ENCODE data around the gene PGGT1B.

The PGGT1B gene

GRCh38 chr5:115184770-115185169, 77.9 kb downstream of the PGGT1B start:
- in situ Hi-C loops (cut with MboI; ENCODE audit: low sequenced_read_pairs) = no loop called here

GRCh38 chr5:115181757-115182156, 80.9 kb downstream of the PGGT1B start:
- in situ Hi-C loops (cut with MboI; ENCODE audit: low sequenced_read_pairs) = no loop called here

- in situ Hi-C loops (cut with MboI; ENCODE audit: low sequenced_read_pairs) = no loop called here
Observed at GRCh38 chr5:115180165-115180709, 82.4 kb downstream of the PGGT1B start.

GRCh38 chr5:115179394-115180164, 83.1 kb downstream of the PGGT1B start:
- in situ Hi-C loops (cut with MboI; ENCODE audit: low sequenced_read_pairs) = no loop called here

- in situ Hi-C loops (cut with MboI; ENCODE audit: low sequenced_read_pairs) = no loop called here
Observed at GRCh38 chr5:115179030-115179393, 83.7 kb downstream of the PGGT1B start.

- in situ Hi-C loops (cut with MboI; ENCODE audit: low sequenced_read_pairs) = no loop called here
Observed at GRCh38 chr5:115170929-115171510, 91.7 kb downstream of the PGGT1B start.

- in situ Hi-C loops (cut with MboI; ENCODE audit: low sequenced_read_pairs) = no loop called here
Observed at GRCh38 chr5:115170134-115170928, 92.3 kb downstream of the PGGT1B start.

GRCh38 chr5:115169487-115170133, 93.1 kb downstream of the PGGT1B start, which contains the start of gene TRIM36:
TSS of gene TRIM36 (minus strand) at chr5:115169908. CDS start at chr5:115169634, 274 bp downstream.
- in situ Hi-C loops (cut with MboI; ENCODE audit: low sequenced_read_pairs) = no loop called here

- in situ Hi-C loops (cut with MboI; ENCODE audit: low sequenced_read_pairs) = no loop called here
Observed at GRCh38 chr5:115168829-115169486, 93.7 kb downstream of the PGGT1B start.

GRCh38 chr5:115166744-115167393, 95.8 kb downstream of the PGGT1B start:
- in situ Hi-C loops (cut with MboI; ENCODE audit: low sequenced_read_pairs) = no loop called here

GRCh38 chr5:115165790-115166189, 96.9 kb downstream of the PGGT1B start:
- in situ Hi-C loops (cut with MboI; ENCODE audit: low sequenced_read_pairs) = no loop called here

GRCh38 chr5:115160975-115161475, 101.7 kb downstream of the PGGT1B start:
- in situ Hi-C loops (cut with MboI; ENCODE audit: low sequenced_read_pairs) = no loop called here

All from hTERT RPE-1 (cell line).